Measurements from ENCODE around the gene STK17B.

DNA sequence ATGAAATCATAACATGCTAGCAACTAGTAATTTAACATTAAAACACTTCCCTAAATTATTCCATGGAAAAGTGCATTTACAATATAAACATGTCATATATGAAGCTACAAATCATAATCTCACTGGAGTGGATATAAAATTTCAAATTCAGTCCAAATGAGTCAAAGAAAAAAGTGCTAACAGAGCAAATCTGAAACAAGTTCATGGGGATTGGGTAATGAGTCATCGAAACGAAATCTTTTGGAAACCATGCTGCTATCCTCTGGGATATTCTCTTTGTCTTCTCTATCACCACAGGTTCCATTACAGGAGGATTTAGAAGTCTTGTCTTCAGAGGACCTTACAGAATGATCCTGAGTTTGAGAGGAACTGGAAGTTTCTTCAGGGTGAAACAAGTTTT lies 34.1 kb downstream of the STK17B start:
- no peak for TF ChIP-seq KLF16 (IDR thresholded peaks at IDR 0.05)
- TF ChIP-seq ZNF253 (CRISPR knock-in tag; conservative IDR thresholded peaks at IDR 0.05): no peak
- no peak for TF ChIP-seq ZNF224 (CRISPR knock-in tag; IDR thresholded peaks at IDR 0.05)
- TF ChIP-seq POLR2A (conservative IDR thresholded peaks at IDR 0.05): no peak
- TF ChIP-seq SIRT6 (IDR thresholded peaks at IDR 0.05; ENCODE audit: low read depth, low read length): no peak
- TF ChIP-seq GABPA (tag; conservative IDR thresholded peaks at IDR 0.05; ENCODE audit: low read depth): no peak
- TF ChIP-seq, protein P1, sequence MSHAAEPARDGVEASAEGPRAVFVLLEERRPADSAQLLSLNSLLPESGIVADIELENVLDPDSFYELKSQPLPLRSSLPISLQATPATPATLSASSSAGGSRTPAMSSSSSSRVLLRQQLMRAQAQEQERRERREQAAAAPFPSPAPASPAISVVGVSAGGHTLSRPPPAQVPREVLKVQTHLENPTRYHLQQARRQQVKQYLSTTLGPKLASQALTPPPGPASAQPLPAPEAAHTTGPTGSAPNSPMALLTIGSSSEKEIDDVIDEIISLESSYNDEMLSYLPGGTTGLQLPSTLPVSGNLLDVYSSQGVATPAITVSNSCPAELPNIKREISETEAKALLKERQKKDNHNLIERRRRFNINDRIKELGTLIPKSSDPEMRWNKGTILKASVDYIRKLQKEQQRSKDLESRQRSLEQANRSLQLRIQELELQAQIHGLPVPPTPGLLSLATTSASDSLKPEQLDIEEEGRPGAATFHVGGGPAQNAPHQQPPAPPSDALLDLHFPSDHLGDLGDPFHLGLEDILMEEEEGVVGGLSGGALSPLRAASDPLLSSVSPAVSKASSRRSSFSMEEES (CRISPR knock-in tag; IDR thresholded peaks at IDR 0.05): no peak
